ENCODE data around the gene DNTTIP2. TPM values are rescaled to one million over a fixed set of nuclear protein-coding genes. Genes with fewer than 3 reads are reported as not detected.
"Not testable (repeated sequence)": the region's sequence is repeated elsewhere in the genome, so short reads cannot be mapped to it uniquely, and the experiment has no call there.

The DNTTIP2 gene, protein sequence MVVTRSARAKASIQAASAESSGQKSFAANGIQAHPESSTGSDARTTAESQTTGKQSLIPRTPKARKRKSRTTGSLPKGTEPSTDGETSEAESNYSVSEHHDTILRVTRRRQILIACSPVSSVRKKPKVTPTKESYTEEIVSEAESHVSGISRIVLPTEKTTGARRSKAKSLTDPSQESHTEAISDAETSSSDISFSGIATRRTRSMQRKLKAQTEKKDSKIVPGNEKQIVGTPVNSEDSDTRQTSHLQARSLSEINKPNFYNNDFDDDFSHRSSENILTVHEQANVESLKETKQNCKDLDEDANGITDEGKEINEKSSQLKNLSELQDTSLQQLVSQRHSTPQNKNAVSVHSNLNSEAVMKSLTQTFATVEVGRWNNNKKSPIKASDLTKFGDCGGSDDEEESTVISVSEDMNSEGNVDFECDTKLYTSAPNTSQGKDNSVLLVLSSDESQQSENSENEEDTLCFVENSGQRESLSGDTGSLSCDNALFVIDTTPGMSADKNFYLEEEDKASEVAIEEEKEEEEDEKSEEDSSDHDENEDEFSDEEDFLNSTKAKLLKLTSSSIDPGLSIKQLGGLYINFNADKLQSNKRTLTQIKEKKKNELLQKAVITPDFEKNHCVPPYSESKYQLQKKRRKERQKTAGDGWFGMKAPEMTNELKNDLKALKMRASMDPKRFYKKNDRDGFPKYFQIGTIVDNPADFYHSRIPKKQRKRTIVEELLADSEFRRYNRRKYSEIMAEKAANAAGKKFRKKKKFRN
- total RNA-seq: 58.3 TPM
- long read RNA-seq, full-length matches to known transcripts: 35 of 293 reads
- long read RNA-seq, partial matches to known transcripts: 255 of 293 reads
- long read RNA-seq, other reads (novel, unspliced or antisense): 3 of 293 reads

DNA sequence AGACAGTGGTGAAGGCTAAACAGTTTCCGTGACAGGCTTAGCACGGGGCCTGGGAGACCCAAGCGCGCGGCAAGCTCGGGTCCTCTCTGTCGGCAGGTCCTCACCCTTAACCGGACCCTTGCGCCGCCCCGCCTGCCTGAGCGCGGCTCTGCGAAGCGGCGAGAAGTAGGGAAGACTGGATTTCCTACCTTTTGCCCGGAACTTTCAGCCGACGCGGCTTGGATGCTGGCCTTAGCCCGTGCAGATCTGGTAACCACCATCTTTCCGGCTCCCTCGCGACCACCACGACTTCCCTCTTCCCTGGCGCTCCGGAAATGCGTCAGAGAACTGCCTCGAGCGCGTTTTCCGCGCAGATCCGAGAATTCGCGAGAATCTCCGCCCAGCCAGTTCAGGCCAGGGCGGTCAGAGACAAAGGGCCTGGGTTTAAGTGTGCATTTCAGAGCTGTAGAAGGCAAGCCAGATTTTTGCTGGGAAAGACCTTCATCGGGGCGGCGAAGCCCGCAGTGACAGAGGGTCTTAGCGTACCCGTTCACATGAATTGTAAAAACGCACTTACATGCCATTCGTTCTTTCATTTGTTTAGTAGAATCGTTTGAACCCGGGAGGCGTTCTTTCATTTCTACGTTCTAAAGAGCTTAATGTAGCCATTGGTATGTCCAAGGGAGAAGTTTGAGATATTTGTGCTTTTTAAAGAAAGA, at the start of gene DNTTIP2:
Gene DNTTIP2 (minus strand): TSS at position 318 of the 698 bp plus-strand sequence. CDS start 58 bp downstream, at position 260.
- DNase-seq (ENCODE audit: low spot score): peak; percentile 97

DNA sequence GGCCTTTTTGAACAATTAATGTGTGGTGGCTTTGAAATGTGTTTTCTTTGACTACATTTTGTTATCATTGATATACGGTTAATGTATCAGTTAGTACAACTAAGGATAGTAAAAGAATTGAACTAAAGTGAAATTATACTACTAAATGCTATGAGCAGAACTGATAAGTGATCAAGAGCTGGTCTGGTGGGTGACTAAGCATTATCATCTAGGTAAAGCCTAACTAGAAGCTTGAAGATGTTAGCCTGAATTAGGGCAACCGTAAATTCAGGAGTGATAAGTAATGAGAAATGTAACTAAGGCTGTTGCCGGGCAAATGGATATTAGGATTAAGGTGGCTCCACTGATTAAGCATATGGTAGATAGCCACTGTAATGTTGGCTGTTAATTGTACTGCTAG, 46.2 kb upstream of the DNTTIP2 start:
- no peak for DNase-seq (ENCODE audit: low spot score)

DNA sequence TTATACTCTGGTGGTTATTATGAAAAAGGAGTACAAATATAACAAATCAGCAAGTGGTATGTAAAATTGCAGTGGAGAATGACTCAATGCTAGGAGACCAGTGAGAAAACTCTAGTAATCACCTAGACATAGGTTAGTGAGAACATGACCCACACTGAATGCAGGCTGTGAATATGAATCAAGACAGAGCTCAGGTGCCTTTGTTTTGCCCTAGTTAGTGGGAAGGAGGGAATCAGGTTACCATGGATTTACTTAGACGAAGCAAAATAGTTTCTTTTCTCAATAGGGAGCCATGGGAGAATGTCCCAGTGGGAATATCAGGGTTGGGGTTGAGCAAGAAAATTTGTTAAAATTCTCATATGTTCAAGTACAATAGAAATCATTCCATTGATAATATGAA, 40.8 kb upstream of the DNTTIP2 start:
- DNase-seq (ENCODE audit: low spot score): no peak

DNA sequence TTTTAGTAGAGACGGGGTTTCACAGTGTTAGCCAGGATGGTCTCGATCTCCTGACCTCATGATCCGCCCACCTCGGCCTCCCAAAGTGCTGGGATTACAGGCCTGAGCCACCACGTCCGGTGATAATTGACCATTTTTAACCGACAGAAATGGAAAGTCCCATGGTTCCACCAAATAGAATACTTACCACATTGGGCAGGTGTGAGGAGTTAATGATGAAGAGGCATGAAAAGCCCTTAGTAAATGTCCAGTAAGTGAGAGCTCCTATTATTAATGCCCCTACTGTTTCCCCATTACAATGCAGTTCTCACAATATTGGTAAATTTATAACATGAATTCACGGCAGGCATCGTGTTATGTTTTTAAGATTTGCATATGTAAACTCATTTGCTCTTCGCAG, 38.3 kb upstream of the DNTTIP2 start:
- no peak for DNase-seq (ENCODE audit: low spot score)

DNA sequence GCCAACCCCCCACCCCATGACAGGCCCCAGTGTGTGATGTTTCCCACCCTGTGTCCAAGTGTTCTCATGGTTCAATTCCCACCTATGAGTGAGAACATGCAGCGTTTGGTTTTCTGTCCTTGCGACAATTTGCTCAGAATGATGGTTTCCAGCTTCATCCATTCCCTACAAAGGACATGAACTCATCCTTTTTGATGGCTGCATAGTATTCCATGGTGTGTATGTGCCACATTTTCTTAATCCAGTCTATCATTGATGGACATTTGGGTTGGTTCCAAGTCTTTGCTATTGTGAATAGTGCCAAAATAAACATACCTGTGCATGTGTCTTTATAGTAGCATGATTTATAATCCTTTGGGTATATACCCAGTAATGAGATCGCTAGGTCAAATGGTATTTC, 31.9 kb upstream of the DNTTIP2 start:
- DNase-seq (ENCODE audit: low spot score): not testable (repeated sequence)

DNA sequence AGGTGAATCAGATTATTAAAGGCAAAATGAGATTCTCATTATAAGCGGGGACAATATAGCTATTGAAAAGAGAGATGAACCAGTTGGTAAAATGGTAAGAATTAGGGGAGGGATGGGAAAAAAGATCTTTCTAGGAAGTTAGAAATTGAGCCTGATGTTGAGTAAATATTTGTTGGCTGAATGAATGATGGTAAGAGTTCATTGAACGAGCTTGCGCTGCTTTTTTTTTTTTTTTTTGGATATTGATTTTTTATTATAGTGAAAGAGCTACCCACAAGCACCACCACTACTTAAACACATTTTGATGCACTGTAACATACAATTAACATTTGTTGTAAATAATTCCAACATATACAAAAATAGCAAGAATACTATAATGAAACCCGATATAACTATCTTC, 31.3 kb upstream of the DNTTIP2 start:
- DNase-seq (ENCODE audit: low spot score): no peak

DNA sequence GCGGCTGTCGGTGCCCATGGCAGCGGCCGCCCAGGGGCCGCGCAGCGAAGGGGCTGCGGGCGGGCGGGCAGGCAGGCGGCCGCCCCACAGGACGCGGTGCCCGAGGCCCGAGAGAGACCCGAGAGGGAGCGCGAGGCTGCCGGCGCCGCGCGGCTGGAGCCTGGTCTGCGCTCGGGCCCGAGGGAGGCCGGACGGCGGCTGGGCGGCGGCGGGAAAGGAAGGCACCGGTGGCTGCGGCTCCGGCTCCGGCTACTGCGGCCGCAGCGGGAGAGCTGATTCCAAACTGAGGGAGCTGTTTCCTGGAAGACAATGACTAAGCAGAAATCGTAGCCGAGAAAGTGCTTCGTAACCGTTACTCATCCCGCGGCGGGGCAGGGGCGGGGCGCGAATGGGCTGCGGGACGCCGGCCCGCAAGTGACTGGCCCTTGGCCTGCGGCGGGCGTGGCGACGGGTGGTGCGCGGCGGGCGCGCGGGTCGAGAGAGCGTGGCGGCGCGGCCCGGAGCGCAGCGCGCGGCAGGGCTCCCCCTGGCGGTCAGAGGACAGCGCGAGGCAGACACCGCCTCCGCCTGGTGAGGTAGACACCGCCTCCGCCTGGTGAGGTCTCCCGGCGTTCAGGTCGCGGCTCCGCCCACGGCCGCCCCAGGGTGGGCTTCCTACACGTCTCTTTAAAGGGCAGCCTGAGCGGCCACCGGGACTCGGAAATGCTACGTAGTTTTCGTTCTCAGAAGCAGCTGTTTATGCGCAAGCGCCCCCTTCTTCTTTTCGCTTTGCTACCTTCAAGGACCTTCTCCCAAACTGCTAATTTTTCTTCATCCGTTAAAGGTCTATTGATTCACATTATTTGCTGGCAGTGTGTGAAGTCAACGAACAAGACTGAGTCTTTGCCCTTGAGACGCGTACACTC, 30.4 kb upstream of the DNTTIP2 start, which contains the start of gene GCLM:
Gene GCLM (minus strand): TSS at position 285 of the 905 bp plus-strand sequence. CDS start 267 bp downstream, at position 18.
- peak; percentile 98 for DNase-seq (ENCODE audit: low spot score)

DNA sequence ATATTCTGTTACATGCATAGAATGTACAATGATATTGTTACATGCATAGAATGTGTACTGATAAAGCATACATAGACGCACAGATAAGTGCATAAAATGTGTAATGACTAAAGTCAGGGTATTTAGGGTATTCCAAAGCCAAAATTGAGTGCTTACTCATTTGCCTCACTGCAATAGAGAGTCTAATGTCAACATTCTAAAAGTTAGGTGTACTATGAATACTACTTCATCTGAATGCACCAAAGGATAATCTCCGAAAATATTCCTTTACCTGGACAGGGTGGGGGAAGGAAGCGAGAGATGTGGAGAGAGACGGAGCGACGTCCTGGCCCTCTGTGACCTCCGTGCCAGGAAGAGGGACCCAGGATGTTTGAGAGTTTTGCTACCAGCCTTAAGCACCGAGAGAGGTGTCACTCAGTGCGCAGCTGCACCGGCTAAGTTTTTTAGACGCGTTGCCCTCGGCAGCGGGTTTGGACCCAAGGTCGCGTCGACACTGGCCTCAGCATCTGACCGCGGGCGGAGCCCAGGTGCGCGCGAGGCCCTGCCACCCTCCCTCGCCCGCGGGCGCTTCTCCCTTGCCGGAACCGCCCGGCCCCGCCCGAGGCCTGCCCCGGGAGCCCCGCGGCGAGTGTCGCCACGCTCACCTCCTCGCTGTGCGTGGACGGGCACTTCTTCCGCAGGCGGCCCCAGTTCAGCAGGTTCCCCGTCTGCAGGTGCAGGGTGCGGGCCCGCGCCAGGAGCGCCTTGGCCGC, 29.6 kb upstream of the DNTTIP2 start:
- DNase-seq (ENCODE audit: low spot score): peak; percentile 90

DNA sequence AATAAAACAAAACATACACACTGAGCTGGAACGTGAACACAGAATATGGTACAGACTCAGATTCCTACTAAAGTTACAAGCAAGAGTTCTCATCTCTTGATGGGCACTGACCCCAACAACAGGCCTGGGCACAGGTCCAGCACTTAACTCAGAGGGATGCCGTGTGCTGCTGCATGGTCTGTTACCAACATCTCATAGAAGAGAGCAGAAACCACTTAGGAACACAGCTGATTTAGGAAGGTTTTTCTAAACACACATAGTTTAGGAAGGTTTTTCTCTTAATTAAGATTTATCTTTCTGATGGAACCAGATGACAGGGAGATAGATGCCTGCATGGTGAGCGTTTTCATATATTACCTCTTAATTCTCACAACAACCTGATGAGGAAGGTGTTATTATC, 28.7 kb upstream of the DNTTIP2 start:
- no peak for DNase-seq (ENCODE audit: low spot score)

DNA sequence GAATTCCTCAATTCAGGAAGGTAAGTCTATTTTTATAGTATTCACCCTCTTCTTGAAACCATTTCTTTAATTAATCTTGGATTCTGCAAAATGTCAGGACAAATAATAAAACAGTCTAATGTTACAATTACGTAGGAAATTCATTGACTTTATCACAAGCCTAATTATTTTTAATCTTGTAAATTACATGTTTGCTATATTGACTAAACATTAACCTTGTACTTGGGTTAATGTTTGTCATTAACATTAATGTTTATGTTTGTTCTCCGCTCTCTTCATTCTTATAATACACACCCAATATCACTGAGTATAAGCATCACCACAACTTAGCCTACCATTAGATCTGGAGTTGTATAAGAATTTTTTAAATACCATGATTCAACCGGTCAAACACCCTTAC, 27.5 kb upstream of the DNTTIP2 start:
- DNase-seq (ENCODE audit: low spot score): no peak

DNA sequence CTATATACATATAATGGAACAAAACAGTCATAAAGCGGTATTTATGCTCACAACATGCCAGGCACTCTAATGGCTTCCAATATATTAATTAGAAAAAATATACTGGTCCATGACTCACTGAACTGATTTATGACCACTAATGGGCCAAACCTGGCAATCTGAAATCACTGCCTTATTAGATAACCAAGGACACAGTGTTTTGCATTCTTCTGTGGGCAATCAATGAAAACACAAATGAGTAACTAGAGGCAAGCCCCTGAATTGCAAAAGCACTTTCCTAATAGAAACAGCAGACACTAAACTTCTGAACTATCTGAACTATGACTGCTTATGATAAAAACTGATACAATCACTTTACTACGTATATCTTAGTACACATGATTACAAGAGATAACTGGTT, 26.7 kb upstream of the DNTTIP2 start:
- no peak for DNase-seq (ENCODE audit: low spot score)

DNA sequence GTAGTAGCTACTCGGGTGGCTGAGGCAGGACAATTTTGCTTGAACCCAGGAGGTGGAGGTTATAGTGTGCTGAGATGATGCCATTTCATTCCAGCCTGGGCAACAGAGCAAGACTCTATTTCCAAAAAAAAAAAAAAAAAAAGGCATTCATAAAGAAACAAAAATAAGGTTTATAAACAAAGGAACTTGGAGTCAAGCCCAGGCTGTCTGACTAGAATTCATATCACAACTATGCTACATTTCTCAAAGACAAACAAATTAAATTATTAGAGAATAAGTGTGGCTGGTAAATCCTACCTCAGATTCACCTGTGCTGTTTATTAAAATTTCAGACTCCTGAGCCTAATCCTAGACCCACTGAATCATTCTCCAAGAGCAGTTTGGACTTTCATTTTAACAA, 26.0 kb upstream of the DNTTIP2 start:
- DNase-seq (ENCODE audit: low spot score): no peak

DNA sequence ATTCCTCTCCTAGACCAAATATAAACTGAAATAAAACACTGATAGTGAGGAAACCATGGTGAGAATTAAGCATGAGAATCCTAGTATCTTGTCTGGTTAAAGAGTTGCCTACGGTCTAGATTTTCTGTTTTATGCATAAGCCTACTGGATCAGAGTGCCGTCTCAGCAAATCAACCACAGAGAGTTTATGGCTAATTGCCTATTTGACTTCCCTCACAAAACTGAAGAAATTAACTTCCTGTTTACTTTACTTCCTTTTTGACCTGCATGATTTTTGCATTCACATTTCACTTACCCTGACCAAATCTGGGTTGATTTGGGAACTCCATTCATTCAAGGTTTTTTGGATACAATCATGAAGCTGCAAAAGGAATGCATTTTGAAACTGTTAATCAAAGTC, 25.2 kb upstream of the DNTTIP2 start:
- no peak for DNase-seq (ENCODE audit: low spot score)

DNA sequence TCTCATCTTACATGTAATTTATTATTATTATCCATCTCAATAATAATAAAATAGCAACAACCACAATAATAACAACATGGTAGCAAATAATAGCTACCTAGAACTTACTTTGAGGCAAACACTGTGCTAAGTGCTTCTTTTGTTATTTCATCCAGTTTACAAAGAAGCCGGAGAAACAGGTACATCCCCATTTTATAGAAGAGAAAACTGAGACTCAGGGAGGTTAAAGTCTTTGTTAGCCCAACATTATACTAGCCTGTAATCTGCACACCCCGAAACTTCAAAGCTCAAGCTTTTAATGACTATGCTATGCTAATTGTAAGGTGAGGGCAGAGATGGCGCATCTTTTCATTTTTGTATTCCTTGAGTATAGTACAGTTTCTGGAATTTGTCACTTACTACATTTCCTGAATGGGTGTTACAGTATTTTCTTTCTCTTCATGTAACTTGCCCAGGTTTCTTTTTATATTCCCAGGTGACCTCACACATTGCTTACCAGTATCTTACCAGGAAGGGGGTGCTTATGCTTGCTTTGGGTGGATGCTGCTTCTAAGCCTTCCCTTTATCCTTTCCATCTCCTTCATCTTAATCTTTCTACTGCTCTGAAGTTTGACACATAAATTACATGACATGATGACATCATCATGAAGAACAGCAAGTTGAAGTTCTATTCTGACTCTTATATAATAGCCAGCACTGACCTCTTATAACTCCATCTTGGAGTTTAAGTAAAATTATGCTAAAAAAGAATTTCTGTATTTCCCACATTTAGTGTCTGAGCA, 21.9 kb upstream of the DNTTIP2 start:
- no peak for DNase-seq (ENCODE audit: low spot score)

DNA sequence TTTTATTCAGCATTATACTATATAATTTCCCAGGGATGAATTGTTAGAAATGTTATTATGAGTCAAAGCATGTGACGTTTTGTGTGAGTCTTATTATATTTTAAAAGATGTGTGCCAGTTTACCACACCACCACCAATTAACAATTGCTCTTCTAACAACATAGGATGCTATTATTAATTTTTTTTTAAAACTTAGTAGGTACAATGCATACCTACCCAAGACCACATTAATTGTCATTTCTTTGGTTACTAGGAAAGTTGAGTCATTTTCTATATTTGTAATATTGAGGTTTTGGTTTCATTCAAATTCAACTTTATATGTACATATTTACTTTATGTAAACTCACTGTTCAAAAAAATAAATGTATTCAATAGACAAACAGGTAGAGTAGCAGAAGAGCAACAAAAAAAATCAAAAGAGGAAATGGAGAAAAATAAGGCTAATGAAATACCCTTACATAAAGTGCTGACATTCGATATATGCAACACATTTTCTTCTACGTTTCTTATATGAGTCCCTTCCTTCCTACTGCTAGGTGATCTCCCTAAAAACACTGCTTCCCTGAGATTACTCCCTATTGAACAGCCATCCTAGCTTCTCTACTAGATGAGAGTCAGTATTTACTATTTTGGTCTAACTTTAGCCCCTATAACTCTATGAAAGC, 20.7 kb upstream of the DNTTIP2 start:
- DNase-seq (ENCODE audit: low spot score): no peak

DNA sequence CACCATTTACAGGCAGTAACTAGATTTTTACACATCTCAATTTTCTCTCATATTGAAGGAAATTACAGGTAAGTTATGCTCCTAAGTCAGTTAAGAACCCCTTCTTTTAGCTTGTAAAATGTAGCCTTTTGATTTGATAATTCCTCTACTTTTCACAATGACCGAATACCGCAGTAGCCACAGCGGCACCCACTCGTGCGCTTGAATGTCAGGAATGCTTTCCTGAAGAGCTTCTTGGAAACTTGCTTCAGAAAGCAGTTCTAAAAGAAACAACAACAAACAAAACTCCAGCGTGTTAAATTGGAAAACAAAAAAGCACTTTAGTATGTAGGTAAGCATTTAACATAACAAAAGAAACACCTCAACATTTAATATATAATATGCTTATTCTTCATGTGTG, 9.9 kb upstream of the DNTTIP2 start:
- no peak for DNase-seq (ENCODE audit: low spot score)

DNA sequence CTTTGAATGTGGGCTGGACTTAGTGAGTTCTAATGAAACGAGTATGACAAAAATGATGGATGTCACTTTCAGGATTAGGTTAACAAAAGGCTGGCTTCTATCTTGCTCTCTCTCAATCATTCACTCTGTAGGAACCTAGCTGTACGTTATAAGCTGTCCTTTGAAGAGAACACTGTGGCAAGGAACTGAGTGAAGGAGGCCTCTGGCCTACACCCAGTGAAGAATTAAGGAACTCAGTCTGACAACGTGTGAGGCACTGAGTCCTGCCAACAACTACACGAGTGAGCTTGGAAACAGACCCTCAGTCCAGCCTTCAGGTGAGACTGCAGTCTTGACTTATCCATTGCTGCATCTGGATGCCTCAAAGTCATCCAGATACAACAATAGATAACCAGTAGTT, 3.3 kb upstream of the DNTTIP2 start:
- DNase-seq (ENCODE audit: low spot score): no peak

DNA sequence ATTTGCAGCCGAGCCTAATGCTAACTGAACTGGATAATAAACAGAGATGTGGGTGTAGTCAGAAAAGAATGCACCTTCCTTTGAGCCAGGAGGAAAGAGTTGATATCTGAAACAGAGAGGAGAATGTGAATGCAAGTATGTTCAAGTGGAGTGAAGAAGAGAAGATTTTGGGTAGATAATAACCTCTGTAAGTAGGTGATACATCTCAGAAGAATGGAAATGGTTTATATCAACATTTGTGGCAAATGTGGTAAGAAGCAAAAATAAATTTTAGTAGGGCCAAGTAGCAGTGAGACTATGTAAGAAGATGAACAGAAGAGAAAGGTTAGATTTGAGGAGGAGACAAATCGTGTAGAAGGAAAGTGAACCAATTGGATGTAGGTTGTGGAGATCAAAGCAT, 1.7 kb upstream of the DNTTIP2 start:
- DNase-seq (ENCODE audit: low spot score): no peak

DNA sequence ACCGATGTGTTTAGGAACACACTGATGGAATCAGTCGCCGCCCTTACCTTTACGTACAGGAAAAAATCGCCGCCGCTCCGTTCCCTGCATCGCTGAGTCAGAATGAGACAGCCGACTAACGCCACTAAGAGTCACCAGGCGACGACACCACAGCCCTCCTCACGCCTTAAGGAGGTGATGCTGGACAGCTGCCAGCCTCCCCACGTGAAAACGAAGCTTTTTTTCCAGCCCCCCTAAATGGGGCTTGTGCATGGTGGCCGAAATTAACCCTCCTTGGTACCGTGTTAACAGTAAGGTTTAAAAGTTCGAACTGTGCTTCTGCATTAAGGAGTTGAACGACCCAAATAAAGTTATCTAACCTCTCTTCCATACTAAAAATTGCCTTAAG, 511 bp downstream of the DNTTIP2 start:
- DNase-seq (ENCODE audit: low spot score): no peak
